HG03460 (cell line): ENCODE results near the gene ALKBH3.

Source experiments
- ATAC-seq: cut with Tn5 transposase; IDR thresholded peaks from one replicate; pipeline ENCODE4 v1.9.1; 2021; ENCODE audit not compliant: unreplicated experiment

The ALKBH3 gene

DNA sequence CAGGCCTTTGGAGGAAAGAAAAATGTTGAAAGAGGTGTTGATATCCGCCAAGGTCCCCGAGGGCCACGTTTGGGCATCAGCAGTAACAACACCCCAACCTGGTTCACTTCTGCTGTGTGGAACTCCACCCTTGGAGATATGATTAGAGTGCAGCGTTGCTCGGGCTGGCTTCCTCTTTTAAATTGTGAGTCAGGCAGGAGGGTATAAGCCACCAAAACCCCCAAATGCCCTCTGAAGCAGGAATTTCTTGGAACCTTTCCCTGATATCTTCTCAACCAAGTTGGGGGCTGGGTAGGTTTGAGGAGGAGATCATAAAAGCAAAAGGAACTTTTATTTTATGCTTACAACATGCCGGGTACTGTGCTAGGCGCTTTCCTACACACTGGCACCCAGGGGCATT lies 55.4 kb downstream of the ALKBH3 start:
- no peak for ATAC-seq

DNA sequence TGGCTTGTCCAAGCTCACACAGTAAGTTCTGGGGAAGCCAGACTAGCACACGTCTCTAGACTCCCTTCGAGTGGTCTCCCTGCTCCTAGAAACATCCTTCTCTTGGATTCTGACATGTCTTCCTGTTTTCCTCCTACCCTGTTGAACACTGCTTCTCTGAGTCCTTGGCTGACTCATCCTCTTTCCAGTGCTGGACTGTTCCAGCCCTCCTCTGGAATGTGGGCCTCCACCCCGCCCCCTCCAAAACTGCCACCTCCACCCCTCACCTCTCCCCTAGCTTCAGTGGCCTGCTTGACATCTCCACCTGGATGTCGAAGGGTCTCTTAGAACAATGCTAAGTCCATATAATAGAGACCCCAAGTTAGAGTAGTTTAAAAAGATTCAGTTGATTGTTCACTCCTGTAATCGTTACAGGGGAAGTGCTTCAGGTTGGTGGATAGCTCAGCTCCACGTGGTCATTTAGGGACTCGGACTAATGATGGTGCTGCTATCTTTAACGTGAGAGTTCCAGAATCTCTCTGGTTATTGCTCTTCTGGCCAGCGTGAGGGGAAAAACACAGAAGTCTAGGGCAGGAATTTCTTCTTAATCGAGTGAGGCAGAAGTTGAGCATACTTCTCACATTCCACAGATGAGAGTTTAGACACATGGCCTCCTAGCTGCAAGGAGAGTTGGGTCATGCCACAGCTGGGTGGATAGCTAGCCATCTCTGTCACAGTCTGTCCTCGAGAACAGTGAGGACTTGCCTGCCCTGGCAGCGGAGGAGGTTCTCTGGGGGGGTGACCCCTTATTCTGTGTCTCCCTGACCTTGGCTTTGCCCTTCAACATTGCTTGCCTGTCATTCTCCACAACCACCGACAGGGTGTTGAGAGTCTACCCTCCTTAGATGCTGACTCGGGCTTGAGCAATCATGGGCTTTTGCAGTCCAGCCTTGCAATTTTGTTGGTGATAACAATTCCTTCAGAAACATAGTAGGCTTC lies 57.1 kb downstream of the ALKBH3 start:
- no peak for ATAC-seq

DNA sequence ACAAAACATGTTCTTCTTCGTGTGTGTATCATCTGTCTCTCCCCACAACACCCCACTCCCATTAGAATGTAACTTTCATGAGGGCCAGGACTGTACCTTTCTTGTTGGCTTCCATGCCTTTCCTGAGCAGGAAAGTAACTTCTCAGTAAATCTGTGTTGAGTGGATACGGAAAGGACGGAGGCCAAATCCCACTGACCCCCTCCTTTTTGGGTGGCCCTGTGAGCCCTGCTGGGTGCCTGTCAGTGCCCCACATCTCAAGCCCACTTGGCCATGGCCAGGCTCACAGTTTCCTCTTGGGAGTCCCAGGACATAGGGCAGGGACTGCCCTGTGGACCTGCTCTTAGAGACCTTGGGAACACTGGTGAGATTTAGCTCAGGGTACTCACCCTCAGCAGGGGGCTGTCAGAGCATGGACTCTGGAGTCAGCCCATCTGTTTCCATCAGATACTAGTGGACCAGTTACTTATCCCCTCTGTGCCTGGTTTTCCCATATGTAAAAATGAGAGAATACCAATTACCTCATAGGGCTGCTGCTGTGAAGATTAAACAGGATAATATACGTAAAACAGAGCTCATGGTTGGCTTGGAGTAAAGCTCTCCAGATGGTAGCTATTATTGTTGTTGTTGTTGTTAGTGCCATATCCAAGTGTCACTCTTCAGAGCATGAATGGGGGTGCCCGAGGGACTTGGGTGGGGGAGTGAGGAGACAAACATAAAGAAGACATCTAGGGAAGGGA lies 60.8 kb downstream of the ALKBH3 start:
- no peak for ATAC-seq

DNA sequence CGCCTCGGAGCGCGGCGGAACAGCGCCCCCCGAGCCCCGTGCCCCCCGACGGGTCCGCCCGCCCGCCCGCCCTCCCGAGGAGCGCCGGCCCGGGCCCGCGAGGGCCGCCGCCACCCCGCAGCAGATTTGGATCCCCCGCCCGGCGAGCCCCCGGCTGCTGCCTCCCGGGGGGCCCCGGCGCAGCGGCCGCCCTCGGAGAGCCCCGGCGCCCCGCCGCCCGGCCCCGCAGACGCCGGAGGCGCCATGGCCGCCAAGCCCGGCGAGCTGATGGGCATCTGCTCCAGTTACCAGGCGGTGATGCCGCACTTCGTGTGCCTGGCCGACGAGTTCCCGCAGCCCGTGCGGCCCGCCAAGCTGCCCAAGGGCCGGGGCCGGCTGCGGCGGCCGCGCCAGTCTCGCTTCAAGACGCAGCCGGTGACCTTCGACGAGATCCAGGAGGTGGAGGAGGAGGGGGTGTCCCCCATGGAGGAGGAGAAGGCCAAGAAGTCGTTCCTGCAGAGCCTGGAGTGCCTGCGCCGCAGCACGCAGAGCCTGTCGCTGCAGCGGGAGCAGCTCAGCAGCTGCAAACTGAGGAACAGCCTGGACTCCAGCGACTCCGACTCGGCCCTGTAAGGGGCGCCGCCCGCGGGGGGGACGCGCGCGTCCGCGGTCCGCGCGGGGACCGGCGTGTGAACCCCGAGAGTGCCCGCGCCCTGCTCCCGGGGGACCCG lies 62.2 kb downstream of the ALKBH3 start:
- no peak for ATAC-seq

DNA sequence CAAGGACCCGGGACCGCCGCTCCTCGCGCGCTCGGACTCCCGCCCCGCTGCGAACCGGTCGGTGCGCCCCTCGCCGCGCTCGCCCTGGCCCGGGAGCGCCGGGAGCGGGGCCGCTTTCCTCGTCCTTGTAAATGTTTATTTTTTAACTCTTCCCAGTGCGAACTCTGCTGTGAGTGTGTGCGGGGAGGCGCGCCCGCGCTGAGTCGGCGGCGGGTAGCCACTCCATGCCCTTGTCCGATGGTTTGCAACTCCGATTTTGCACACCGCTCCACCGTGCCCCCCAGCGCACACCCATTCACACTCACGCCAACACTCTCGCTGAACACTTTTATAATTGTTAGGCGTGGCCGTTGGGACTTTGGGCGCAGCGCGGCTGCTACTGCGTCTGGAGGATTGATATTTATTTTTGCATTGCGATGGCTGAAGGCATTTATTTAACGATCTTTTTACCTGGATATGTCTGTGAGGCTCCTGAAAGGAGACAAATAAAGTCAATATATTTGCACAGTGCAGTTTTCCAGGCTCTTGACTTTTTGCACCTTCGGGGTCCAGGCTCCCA lies 62.8 kb downstream of the ALKBH3 start:
- no peak for ATAC-seq

DNA sequence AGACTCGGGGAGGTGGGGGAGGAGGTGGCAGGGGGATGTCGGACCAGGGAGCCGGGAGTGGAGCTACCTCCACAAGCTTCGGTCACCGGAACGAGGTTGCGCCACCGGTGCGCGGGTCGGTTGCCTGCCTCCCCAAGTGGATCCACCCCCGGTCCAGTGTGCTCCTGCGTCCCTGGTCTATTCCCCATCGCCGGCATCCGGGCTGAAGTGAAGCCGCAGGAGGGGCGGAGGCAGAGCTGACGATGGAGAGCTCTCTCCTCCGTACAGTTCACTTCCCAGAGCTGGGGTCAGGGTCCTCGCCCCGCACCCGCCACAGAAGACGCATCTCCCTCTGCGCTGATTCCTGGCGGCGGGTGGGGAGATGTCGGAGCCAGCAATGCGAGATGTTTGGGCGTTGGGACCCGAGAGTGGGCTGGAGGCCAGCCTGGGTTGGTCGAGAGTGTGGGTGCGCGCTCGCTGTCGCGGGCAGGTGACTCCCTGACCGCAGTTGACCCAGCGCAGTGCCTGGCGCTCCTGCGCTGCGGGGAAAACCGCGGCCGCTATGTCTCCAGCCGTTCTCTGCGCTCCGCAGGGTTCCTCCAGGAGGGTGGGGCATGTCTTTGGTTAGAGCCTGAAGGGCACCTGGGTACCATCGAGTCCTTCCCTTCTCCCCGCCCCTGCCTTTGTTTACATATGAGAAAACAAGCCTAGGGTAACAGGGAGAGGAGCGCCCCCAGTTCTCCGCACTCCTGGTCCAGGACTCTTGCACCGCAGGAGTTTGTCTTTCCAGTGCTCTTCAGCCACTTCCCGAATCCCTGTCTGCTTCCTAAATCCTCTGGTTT lies 63.5 kb downstream of the ALKBH3 start:
- ATAC-seq = no peak

DNA sequence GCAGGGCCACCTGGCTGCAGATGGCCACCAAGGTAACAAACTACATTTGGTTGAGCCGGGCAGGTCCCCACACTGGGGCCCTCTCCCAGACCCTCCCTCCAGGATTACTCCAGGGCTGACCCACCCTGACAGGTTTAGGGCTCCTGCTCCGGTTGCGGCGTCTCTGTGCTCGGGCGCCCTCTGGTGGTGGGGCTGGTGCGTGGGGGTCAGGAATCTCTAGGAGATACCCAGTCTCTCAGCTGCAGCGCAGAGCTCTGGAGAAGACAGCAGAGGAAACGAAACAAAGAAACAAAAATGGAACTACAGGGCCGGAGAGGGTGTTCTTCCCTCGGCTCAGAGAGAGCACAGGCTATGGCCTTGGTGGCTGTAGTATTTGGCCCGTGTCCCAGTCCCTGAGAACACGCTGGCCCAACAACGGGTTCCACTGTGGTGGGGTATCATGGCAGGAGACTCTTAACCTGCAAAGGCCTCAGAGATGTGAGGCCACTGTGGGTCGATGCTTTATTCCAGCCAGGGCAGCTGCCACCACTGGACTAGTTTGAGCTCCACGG lies 64.2 kb downstream of the ALKBH3 start:
- no peak for ATAC-seq

DNA sequence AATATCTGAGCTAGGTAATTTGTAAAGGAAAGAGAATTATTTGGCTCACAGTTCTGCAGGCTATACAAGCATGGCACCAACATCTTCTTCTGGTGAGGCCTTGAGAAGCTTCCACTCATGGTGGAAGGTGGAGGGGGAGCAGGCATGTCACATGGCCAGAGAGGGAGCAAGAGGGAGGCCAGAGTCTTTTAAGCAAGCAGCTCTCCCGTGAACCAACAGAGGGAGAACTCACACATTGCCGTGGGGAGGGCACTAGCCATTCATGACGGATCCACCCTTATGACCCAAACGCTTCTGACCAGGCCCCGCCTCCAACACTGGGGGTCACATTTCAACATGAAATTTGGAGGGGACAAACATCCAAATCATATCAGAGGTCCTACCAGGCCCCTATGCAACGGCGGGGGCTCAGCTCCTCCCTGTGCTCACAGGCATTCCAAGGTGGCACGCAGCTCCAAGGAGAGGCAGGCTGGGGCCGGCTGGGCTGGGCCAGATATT lies 66.4 kb downstream of the ALKBH3 start:
- no peak for ATAC-seq

DNA sequence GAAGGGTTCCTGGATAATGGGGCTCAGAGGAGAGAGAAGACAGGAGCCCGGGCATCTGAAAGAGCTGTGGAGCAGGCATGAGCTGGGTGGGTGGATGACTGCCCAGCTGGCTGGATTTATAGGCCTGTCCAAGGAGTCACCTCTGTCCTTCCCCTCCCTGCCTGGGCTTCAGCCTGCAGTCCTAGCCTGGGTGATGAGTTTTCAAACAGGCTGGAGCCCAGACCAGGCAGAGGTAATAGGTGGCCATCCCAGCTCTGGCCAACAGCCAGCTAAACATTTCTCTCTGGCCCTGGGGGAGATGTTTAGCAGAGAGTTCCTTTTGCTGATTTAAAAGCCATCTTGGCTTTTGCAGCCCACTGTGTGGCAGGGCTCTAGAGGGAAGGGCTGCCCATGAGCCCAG lies 67.2 kb downstream of the ALKBH3 start:
- ATAC-seq = no peak

DNA sequence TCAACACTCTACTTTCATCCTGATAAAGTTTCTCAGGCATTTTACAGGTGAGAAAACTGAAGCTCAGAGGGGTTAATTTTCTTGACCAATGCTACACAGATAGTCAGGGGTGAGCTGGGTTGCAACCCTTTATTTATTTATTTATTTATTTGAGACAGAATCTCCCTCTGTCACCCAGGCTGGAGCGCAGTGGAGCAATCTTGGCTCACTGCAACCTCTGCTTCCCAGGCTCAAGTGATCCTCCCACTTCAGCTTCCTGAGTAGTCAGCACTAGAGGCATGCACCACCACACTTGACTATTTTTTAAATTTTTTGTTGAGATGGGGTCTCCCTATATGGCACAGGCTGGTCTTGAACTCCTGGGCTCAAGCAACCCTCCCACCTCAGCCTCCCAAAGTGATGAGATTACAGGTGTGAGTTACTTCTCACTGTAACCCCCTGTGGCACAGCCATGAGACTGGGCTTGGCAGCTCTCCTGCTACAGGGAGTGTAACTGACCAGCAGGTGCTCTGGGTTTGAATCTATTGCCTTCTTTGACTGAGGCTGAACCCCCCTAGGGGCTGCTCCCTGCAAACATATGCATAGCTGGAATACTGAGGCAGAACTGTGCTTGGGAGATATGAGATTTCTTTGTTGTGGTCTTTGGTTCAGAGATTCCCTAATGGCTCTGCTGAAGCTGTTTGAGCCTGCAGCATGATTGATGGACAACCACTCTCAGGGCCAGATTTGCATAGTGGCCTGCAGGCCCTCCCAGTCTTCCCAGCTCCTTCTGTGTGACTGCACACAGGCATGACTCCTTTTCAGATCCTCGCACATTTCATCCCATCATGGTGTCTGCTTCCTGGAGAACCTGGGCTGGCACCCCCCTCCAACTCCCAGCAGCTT lies 68.0 kb downstream of the ALKBH3 start:
- no peak for ATAC-seq

DNA sequence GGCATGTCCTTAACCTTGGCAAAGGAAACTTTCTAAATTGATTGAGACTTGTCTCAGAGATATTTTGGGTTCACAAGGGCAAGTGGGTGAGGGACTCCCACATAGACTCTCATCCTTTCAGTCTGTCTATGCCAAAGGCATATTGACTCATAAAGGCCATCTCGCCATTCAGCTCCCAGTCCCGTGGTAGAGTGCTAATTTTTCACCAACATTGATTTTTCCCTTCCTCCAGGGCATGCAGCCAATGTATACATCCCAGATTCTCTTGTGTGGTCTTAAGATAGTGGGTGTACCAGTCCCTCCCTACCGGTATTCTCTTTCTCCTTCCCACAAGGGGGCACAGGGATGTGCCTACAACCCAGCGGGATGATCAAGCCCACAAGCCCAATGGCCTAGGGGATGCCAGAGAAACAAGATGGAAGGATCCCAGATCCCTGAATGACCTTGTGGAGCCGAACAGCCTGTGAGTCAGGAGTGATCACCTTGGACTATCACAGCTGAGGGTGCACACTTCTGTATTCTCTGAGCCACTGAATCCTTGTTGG lies 69.8 kb downstream of the ALKBH3 start:
- ATAC-seq = no peak

DNA sequence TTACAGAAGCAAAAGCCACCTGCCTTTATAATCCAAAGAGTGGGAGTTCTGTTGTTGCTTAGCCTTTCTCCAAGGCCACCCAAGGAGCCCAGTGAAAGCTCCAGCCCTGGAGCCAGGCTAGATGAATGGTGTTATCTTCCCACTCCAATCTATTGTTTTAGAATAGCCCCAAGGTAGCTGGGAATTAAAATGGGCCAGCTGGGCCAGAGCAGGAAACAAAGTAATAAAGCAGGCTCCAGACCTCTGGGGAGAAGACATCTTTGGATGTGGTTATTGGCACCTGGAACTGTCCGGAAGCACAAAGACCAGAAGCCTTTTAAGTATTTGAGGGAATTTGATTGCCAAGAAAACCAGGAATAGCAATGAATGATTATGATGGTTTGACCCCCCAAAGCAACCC lies 70.6 kb downstream of the ALKBH3 start:
- no peak for ATAC-seq

DNA sequence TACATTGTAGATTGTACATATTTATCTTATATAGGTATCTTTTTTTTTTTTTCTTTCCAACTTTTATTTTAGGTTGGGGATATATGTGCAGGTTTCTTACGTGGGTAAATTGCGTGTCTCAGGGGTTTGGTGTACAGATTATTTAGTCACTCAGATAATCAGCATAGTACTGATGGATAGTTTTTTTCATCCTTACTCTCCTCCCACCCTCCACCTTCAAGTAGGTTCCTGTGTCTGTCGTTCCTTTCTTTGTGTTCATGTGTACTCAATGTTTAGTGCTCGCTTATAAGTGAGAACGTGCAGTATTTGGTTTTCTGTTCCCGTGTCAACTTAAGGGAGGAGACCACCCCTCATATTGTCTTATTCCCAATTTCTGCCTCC lies 71.4 kb downstream of the ALKBH3 start:
- ATAC-seq = no peak

DNA sequence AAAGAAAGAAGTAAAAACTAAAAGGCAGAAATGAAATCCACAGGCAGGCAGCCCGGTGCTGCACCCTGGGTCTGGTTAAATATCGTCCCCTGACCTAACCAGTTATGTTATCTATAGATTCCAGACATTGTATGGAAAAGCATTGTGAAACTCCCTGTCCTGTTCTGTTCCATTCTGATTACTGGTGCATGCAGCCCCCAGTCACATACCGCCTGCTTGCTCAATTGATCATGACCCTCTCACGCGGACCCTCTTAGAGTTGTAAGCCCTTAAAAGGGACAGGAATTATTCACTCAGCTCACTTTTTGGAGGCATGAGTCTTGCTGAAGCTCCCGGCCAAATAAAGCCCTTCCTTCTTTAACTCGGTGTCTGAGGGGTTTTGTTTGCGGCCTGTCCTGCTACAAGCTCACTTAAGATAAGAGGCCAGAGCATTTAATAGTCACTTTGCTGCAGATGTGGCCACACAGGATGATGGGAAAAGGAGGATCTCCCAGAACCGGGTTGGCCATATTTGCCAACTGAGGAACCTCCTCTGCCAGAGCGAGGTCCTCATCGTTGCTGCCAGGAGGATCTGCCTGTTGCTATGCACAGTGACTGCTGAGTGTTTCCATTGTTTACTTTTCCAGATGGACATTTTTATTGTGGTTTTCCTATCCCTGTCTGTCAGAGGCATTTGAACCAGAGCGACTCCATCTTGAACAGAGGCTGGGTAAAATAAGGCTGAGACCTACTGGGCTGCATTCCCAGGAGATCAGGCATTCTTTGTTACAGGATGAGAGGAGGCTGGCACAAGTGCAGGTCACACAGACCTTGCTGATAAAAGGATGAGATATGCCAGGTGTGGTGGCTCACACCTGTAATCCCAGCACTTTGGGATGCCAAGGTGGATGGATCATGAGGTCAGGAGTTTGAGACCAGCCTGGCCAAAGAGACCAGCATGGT lies 72.0 kb downstream of the ALKBH3 start:
- no peak for ATAC-seq

DNA sequence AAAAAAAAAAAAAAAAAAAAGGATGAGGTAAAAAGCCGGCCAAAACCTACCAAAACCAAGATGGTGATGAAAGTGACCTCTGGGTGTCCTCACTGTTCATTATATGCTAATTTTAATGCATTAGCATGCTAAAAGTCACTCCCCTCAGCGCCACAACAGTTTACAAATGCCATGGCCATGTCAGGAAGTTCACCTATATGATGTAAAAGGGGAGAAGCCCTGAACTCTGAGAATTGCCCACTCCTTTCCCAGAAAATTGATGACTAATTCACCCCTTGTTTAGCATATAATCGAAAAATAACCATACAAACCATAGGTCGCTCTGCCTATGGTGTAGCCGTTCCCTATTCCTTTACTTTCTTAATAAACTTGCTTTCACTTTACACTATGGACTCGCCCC lies 72.9 kb downstream of the ALKBH3 start:
- ATAC-seq = no peak

DNA sequence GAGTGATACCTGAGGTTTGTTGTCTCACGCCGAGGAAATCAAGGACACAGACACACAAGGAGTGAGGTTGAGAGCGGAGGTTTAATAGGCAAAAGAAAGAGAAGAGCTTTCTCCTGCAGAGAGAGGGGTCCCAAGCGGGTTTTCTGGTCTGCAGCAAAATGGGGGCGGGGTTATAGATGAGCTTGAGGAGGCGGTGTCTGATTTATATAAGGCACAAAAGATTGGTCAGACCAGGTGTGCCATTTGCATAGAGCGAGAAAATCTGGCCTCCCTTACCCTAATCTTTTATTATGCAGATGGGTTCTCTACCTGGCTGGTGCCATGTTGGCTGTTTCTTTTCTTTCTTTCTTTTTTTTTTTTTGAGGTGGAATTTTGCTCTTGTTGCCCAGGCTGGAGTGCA lies 73.6 kb downstream of the ALKBH3 start:
- no peak for ATAC-seq

DNA sequence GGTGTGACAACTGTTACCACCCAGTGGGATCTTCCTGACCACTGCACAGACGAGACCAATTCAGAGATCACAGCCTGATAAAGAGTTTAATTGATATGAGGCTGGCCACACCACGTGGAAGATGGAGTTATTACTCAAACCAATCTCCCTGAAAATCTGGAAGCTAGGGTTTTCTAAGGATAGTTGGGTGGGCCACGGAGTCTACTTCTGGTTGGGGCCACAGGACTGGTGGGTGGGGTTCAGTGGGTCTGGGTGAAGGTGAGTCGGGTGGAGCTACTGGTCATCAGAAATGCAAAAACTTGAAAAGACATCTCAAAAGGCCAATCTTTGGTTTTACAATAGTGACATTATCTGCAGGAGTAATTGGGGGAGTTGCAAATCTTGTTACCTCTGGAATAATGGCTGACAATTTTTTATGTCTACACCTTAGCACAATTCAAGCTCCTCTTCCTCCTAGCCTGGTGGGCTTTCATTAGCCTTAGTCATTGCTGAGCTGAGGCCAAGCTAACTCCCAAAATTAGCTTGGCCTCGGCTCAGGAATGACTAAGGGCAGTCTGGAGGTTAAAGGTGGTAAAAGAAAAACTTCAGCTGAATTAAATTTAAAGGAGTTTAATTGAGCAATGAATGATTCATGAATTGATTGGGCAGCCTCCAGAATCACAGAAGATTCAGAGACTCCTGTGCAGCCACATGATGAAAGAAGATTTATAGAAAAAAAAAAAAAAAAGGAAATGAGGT lies 74.9 kb downstream of the ALKBH3 start:
- no peak for ATAC-seq
